Measurements from ENCODE around the gene TRIM56. TPM values are rescaled to one million over a fixed set of nuclear protein-coding genes. Genes with fewer than 3 reads are reported as not detected.
A peak's percentile ranks its signal among the peaks of the same experiment; 100 is the strongest.

TRIM56 gene
- total RNA-seq, 1 donor from 2014 or later, result 22.4 TPM

- DNase-seq (ENCODE audit: low spot score), result no peak
Measured at GRCh38 chr7:101133621-101134398, 48.5 kb downstream of the TRIM56 start.

- DNase-seq (ENCODE audit: low spot score), result no peak
Measured at GRCh38 chr7:101134399-101134980, 49.2 kb downstream of the TRIM56 start.

- no peak for DNase-seq (ENCODE audit: low spot score)
Measured at GRCh38 chr7:101137651-101138212, 52.5 kb downstream of the TRIM56 start.

GRCh38 chr7:101138213-101138870, 53.1 kb downstream of the TRIM56 start:
- peak; percentile 77 for DNase-seq (ENCODE audit: low spot score)

- no peak for DNase-seq (ENCODE audit: low spot score)
Measured at GRCh38 chr7:101140339-101140699, 55.0 kb downstream of the TRIM56 start.

- DNase-seq (ENCODE audit: low spot score), result no peak
Measured at GRCh38 chr7:101140746-101141382, 55.6 kb downstream of the TRIM56 start.

Other genes with a start within 250 kb of the TRIM56 start
- 20.7 TPM for gene SLC12A9, start 232.8 kb upstream of the TRIM56 start, total RNA-seq (ENCODE audit: insufficient read depth, low replicate concordance)
- 45.5 TPM for gene TRIP6, start 218.1 kb upstream of the TRIM56 start, total RNA-seq (ENCODE audit: insufficient read depth, low replicate concordance)
- gene SRRT, start 210.4 kb upstream of the TRIM56 start, total RNA-seq (ENCODE audit: insufficient read depth, low replicate concordance), result 15.6 TPM
- gene UFSP1, start 195.8 kb upstream of the TRIM56 start, total RNA-seq (ENCODE audit: insufficient read depth, low replicate concordance), result 3.1 TPM
- gene ACHE, start 189.6 kb upstream of the TRIM56 start, total RNA-seq (ENCODE audit: insufficient read depth, low replicate concordance), result not detected
- 2.2 TPM for gene MUC3A, start 135.9 kb upstream of the TRIM56 start, total RNA-seq (ENCODE audit: insufficient read depth, low replicate concordance)
- 2.9 TPM for gene MUC12, start 115.9 kb upstream of the TRIM56 start, total RNA-seq (ENCODE audit: insufficient read depth, low replicate concordance)
- gene MUC17, start 65.4 kb upstream of the TRIM56 start, total RNA-seq (ENCODE audit: insufficient read depth, low replicate concordance), result 1.7 TPM
- 152 TPM for gene SERPINE1, start 41.6 kb downstream of the TRIM56 start, total RNA-seq (ENCODE audit: insufficient read depth, low replicate concordance)
- 43.6 TPM for gene AP1S1, start 69.0 kb downstream of the TRIM56 start, total RNA-seq (ENCODE audit: insufficient read depth, low replicate concordance)
- not detected for gene VGF, start 80.1 kb downstream of the TRIM56 start, total RNA-seq (ENCODE audit: insufficient read depth, low replicate concordance)
- gene NAT16, start 94.8 kb downstream of the TRIM56 start, total RNA-seq (ENCODE audit: insufficient read depth, low replicate concordance), result 1.2 TPM
- 3.9 TPM for gene MOGAT3, start 115.6 kb downstream of the TRIM56 start, total RNA-seq (ENCODE audit: insufficient read depth, low replicate concordance)
- gene PLOD3, start 132.1 kb downstream of the TRIM56 start, total RNA-seq (ENCODE audit: insufficient read depth, low replicate concordance), result 32.7 TPM
- gene ZNHIT1, start 132.7 kb downstream of the TRIM56 start, total RNA-seq (ENCODE audit: insufficient read depth, low replicate concordance), result 56.3 TPM
- 7.5 TPM for gene CLDN15, start 152.3 kb downstream of the TRIM56 start, total RNA-seq (ENCODE audit: insufficient read depth, low replicate concordance)
- 179 TPM for gene FIS1, start 159.6 kb downstream of the TRIM56 start, total RNA-seq (ENCODE audit: insufficient read depth, low replicate concordance)
- 11.3 TPM for gene IFT22, start 236.3 kb downstream of the TRIM56 start, total RNA-seq (ENCODE audit: insufficient read depth, low replicate concordance)